Activated CD4-positive, alpha-beta T cell treated with anti-CD3 and anti-CD28 coated beads, Interleukin-2, Interleukin-4, amounts not matched to agents 100 ng/mL and 50 ng/mL, durations not matched to agents 16 hours and 8 hours (primary cell): ENCODE data around the gene EME2.

ENCODE experiments used
- DNase-seq: peaks from one replicate; pipeline ENCODE4 v3.0.0-alpha.2; 2020; ENCODE audit warnings: low spot score

Gene EME2

DNA sequence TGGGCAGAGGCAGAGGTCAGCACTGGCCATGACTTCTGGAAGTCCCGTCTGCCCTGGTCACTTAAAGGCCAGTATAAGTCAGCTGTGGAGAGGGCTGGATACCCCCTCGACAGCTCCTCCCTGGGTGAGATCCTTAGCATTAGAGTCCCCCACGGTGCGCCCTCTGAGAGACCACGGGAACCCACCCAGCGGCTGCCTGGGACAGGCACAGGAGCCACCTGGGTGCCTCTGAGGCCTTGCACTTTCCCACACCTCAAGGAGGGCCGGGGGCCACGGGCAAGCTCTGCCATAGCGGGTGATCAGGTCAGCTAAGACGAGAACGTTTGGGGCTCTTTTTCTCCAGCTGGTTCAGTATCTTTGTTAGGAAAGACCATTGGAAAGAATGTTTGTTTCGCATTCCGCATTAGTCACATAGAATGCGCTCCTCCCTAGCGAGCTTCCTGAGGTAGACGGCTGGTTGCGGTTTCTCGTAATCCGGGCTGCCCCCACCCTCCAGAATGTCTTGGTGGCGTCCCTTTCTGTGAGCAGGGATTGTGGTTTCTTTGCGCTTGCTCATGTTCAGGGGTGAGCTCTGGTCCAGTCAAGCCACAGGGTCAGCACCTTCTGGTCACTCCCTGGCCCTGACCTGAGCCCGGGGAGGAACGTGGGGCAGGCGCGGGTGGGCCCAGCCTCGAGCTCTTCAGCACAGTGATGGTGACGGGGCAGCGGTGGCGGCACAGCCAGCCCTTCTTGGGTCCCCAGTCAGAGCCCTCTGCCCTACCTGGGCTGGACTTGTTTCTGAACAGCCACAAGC, 26.5 kb upstream of the EME2 start:
- no peak for DNase-seq

DNA sequence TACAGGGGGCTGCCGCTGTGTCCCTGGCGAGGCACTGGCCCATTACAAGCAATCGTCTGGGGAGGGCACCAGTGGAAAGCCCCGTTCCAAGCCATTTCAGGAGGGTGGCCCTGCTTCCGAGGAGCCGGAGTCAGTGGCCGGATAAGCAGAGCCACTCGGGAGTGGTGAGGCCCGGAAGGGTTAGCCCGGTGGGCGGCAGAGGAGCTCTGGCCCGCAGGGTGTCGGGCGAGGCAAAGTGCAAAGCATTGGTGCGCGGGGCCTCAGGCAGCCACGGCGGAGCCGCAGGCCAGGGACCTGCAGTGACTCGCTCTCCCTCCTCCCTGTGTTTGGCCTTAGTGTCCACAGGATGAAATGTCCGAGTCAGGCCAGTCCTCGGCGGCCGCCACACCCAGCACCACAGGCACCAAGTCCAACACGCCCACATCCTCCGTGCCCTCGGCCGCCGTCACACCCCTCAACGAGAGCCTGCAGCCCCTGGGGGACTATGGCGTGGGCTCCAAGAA, 25.9 kb upstream of the EME2 start:
- no peak for DNase-seq

DNA sequence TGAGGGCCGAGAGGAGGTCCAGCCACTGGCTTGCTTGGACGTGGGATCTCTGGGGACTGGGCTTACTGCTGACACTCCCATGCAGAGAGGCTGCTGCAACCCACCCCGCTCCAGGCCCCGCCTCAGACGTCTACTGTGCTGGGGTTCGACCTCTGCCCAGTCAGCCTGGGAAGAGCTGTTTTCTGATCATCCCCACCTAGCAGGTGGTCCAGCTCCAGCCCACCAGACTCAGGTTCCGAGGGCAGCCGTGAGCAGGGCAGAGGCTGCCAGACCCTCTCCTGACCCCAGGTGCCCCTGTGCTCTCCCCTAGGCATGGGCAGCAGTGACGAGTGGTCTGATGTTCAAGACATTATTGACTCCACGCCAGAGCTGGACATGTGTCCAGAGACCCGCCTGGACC, 24.7 kb upstream of the EME2 start:
- DNase-seq, result no peak

DNA sequence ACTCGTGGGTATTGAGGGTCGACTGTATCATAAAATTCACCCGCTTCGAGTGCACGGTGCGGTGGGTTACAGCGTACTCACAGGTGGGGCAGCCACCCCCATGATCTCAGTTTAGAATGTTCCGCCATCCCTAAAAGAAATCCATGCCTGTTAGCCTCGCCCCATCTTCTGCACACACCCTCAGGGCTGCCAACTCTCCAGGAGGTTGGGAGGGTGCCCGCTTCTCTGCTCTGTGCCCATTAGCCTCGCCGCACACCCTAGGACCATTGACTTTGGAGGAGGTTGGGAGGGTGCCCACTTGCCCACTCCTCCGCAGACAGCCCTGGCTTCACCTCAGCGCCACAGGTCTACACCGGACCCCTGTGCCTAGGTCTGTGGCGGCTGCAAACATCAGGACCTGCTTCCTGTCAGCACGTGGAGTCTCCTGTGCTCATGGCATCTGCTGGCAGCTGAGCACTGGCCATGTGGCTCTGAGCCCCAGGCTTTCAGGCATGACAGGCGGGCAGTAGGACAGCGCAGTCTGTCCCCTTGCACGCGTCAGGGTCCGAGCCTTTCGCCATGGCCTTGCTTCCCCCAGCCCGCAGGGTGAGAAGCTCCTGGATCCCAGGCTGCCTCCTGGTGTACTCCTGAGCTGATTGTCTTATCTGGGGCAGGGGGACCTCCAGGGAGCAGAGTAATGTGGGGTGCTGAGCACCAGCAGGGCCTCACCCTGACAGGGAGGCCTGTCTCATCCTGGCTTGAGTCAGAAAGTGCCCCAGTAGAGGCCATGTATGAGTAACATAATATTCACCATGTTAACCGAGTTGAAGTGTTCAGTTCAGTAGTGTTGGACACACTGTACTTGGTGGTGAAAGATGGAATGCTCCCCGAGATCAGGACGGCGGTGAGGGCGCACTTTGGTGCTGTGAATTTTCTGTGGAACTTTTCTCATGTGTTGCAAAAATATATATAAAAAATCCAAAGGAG, 23.2 kb upstream of the EME2 start:
- no peak for DNase-seq

DNA sequence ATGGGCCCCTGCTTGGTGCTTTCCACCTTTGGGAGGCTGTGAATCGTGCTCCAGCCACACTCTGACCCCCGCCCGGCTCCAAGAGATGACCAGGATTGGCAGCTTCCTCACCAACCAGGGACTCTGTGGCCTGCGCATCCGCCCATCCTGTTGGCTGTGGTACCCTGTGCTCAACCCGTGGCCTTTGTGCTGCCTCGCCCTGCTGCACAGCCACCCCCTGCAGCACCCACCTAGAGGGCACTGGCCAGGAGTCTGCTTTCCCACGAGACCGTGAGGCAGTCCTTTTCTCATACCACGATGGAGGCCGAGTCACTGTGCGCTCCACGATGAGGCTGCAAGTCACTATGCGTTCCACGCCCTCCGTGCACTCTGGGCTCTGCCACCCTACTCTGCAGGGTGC, 20.7 kb upstream of the EME2 start:
- DNase-seq, result no peak

DNA sequence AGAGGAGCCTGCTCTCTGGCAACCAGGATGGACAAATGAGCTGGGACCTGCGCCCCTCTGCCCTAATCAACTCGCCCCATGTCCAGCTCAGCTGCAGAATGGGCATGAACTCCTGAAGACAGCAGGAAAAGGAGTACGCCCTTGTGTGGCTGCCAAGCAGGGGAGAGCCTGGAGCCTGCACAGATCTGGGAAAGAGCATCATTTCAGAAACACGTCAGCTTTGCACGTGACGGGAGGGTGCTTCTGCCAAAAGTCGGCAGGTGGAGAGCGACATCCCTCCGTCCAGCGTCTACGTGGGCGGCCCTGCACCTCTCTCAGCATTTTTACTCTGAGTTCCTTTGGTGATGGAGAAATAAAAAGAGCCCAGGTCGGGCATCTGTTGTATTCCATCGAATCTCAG, 19.8 kb upstream of the EME2 start:
- DNase-seq, result no peak

DNA sequence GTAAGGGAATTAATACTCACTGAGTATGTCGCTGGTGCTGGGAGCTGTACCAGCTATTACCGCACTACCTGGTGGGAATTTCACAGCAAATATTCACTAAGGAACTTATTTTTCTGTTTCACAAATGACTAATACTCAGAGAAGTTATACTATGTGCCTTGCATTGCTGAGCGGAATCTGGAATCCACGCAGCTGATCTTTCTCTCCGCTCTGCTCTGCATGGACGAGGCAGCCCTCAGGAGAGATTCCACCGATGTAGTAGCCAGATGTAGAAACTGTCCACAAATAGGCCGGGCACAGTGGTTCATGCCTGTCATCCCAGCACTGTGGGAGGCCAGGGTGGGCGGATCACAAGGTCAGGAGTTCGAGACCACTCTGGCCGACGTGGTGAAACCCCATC, 18.4 kb upstream of the EME2 start:
- DNase-seq, result no peak

DNA sequence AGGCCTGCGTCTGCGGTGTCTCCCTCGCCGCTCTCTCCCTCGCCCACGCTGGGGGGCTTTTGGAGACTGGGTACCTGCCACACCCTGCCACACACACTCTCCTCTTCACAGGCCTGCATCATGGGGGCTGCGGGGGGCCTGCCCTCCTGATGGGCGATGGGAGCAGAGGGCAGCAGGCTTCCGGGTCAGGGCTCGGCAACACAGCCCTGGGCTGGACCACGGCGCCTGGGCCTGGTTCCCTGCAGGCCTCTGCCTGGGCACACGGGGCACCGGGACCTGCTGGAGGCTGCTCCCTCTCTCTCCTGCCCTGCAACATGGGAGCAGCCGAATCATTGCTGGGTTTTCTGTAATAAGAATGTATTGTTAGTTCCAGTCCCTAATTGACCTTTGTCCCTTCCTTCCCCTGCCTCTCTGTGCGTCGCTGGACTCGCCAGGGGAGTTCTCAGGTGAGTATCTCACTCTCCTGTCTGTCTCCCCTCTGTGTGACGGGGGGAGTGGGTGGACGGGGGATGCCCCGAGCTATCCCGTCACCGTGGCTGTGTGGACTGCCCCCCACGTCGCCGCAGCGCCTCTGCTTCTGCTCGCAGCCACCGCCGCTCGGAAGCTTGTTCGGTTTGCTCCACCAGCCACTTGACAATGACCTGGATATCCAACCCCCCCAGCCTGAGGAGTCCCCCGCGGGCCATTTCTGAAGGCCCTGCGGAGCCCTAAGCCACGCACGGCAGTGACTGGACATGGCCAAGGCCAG, 14.7 kb upstream of the EME2 start:
- no peak for DNase-seq

DNA sequence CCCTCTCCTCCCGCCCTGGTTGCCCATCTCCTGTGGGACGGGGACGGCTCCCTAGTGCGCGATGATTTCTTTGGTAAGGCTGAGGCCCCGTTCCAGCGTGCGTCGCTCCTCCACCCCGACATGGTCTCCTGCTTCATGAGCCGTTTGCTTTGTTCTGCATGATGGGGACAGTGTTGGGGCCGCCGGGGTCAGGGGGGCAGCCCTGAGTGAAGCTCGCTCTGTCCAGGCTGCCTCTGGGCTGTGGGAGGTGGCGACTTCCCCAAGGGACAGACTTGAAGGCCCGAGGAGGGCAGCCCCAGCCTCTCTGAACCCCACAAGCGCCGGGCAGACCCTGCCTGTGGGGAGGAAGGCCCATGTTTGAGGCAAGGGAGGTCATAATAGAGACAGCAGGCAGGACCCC, 13.7 kb upstream of the EME2 start:
- no peak for DNase-seq

DNA sequence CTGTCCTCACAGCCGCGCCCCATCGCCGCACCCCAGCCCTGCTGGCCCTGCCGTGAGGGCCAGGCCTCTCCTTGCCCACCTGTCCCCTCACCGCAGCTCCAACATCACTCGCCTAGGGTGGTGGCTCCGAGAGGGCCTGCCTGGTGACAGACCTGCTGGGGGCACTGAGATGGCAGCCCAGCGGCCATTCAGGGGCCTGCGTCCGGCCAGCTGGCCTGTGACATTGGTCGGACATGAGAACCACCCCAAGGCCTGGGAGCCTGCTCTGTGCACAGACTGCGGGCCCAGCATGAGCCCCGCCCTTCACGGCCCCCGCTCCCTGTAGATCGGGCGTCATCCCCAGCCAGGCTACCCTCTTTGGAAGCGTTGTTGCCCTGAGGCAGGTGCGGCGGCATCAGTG, 13.1 kb upstream of the EME2 start:
- no peak for DNase-seq

DNA sequence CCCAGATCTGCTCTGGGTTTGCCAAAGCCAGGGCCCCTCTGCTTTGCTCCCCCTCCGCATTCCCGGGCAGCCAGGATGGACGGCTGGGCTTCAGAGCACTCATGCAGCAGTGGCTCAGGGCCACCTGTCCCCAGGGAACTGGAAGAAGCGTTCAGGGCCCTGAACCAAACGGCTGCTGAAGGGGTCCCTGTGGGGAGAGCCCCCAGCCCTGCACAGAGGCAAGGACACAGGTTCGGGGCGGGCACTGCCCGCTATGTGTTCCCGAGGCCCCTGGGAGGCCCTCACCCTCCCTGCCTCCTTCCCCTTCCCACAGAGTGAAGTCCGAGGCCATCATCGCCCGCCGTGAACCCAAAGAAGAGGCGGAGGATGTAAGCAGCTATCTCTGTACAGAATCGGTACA, 11.7 kb upstream of the EME2 start:
- DNase-seq, result no peak

DNA sequence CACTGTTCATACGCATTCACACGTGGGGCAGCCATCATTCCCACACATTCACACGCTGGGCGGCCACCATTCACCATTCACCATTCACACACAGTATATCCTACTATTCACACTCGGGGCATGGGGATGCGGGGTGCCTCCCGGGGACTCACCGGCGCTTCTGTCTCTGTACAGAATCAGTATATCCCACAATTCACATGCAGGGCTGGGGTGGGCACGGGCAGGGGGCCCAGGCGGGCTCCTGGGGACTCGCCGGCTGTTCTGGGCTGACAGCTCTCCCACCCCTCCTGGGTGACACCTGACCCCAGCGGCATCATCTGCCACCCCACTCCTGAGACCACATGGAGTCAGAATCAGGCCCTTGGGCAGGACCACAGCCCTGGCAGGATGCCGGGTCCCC, 10.9 kb upstream of the EME2 start:
- DNase-seq, result no peak

DNA sequence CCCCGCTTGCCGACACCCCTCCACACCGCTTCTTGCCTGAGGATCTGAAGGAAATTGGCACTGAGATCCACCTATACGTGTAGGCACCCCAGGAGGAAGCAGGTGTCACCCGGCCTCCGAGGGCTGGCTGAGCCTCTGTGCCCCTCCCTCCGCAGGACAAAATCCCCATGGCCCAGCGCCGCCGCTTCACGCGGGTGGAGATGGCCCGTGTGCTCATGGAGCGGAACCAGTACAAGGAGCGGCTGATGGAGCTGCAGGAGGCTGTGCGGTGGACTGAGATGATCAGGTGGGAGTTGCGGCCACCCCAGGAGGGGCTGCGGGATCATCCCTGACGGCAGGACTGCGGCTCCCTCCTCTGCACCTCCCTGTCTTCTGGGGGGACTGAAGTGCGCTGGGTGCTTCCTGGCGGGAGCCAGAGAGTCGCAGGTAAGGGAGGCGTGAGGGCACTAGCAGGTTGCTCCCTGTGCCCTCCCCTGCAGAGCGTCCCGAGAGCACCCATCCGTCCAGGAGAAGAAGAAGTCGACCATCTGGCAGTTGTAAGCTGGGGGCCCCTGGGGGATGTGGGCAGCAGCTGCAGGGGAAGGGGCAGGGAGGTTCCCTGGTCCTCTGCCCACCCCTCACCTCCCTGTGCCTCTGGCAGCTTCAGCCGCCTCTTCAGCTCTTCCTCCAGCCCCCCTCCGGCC, 10.3 kb upstream of the EME2 start:
- no peak for DNase-seq

DNA sequence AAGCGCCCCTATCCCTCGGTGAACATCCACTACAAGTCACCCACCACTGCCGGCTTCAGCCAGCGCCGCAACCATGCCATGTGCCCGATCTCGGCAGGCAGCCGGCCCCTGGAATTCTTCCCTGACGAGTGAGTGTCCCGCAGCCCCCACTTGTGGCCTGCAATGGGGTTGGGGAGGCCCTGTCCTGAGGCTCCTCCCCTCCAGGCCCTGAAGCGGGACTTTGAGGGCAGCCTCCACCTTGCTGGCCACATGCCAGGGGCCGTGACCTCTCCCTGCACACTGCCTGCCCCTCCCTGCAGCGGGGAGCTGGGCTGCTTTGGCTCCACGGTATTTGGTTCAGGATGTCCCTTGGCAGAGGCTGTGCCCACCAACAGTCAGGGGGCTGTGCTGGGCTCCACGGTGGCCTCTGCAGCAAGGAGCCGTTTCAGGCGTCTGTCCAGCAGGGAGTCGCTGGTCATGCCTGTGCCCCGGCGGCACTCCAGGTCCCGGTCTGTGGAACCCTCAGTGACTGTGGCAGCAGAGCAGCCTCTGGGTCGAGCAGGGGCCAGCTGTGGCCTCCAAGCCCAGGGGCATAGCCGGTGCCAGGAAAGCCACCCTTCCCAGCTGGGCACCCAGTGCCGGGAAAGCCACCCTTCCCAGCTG, 9.6 kb upstream of the EME2 start:
- no peak for DNase-seq

DNA sequence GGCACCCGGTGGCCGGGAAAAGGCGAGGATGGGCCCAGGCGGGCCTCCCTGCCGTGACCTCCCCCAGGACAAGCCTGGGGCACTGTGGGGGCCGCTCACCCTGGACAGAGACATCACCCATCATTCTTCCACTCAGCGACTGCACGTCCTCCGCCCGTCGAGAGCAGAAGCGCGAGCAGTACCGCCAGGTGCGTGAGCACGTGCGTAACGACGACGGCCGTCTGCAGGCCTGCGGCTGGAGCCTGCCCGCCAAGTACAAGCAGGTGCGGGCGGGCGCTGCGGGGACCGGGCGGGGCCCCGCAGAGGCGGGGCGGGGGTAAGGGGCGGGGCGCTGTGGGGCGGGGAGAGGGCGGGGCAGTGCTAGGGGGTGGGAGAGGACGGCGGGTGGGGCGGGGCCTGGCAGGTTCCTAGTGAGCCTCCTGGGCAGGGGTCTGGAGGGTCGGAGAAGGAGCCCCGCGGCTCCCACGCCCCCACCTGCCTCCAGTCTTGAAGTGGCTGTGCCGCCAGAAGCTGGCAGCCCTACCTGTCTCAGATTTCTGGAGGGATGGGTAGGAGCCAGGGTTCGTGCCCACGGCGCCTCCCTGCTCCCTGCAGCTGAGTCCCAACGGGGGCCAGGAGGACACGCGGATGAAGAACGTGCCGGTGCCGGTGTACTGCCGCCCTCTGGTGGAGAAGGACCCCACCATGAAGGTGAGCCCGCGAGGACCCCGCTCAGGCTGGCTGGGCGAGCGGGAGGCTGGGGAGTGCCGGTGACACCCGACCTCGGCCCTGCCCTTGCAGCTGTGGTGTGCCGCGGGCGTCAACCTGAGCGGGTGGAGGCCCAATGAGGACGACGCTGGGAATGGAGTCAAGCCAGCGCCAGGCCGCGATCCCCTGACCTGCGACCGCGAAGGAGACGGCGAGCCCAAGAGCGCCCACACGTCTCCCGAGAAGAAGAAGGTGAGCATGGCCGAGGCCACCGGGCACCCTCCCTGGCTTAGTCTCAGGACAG, 8.8 kb upstream of the EME2 start:
- DNase-seq, result no peak

DNA sequence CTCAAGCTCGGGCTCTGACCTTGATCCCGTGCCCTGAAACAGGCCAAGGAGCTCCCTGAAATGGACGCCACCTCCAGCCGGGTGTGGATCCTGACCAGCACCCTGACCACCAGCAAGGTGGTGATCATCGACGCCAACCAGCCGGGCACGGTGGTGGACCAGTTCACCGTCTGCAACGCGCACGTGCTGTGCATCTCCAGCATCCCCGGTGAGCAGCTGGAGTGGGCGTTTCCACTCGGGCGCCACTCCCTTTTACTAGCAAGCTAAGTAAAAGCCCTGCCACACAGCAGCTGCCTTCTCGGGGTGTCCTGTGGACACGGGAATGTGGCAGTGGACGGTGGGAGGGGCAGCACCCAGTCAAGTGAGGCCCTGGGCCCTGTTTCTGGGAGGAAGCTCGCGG, 7.6 kb upstream of the EME2 start:
- no peak for DNase-seq

DNA sequence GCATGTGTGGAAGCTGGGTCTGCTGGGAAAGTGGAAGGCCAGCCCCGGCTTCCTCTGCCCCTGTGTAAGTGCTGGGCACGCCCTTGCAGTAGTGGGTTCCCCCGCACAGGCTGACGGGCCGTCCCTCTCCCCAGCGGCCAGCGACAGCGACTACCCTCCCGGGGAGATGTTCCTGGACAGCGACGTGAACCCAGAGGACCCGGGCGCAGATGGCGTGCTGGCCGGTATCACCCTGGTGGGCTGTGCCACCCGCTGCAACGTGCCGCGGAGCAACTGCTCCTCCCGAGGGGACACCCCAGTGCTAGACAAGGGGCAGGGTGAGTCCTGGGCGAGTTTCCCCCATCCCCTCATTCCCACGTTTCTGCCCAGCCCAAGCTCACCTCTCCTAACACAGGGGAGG, 6.8 kb upstream of the EME2 start:
- no peak for DNase-seq

DNA sequence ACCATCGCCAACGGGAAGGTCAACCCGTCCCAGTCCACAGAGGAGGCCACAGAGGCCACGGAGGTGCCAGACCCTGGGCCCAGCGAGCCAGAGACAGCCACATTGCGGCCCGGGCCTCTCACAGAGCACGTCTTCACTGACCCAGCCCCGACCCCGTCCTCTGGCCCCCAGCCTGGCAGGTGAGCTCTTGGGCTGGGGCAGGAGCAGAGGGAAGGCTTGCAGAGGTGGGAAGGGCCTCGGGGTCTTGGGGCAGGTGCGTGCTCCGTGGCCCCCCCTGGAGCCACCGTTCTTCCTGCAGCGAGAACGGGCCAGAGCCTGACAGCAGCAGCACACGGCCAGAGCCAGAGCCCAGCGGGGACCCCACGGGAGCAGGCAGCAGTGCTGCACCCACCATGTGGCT, 6.4 kb upstream of the EME2 start:
- no peak for DNase-seq

DNA sequence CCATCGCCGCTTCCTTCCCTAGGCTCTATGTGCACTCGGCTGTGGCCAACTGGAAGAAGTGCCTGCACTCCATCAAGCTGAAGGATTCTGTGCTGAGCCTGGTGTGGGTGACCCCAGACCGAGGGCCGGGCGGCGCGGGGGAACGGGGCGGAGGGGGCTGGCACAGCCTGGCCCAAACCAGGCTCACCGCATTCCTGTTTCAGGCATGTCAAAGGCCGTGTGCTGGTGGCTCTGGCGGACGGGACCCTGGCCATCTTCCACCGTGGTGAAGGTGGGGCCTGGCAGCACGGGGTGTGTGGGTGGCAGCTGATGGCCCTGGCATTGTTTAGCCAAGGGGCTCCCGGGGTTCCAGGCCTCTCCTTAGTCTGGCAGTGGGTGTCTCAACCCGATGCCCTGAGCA, 5.9 kb upstream of the EME2 start:
- no peak for DNase-seq
